ENCODE measurements around the gene CAMK2N2. TPM values are rescaled to one million over a fixed set of nuclear protein-coding genes. Genes with fewer than 3 reads are reported as not detected.

Gene CAMK2N2
- under 1 TPM; 0.24 to 0.35 TPM for total RNA-seq

DNA sequence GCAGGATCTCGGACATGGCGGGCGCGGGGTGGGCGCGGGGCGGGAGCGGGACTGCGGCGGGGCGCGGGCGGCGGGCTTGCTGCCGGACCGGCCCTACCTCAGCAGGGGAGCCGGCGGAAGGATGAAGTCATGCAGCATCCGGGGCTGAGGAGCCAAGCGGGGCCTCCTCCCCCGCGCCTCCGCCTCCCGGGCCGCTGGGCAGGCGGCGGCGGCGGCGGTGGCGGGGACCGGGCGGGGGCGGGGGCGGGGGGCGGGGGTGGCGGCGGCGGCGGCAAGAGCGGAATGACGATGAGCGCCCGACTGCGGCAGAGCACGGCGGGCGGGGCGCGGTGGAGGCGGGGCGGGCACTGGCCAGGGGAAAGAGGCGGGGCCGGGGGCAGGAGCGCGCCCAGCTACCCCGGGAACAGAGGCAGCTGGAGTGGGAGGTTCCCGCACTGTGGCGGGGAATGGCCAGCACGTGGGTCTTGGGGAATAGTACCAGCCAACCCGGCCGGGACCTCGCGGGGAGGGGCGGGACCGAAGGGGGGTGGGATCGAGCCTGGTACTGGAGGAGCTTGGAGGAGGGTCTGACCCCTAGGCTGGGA is at the start of gene CAMK2N2:
Gene CAMK2N2 (minus strand): TSS at position 284 of the 584 bp plus-strand sequence. CDS start 268 bp downstream, at position 16.
- Mint-ChIP-seq H3K4me1 (ENCODE audit: low read depth) (peaks cover 21% of the 10 kb centered on the region), H3K4me3 (peak within 1 kb of the TSS; percentile 80 to 90), H3K27me3 (ENCODE audit: low read depth) (peaks cover 37% of the 10 kb centered on the region), H3K27ac (no peak within 1 kb of the TSS), H3K9me3 (no peaks in the 10 kb centered on the region), H3K36me3 (ENCODE audit: insufficient read depth in 2 of 2) (peaks cover 2 to 6% of the 10 kb centered on the region in 2 donors)
- DNase-seq = peak; percentile 69 to 70
- ATAC-seq (replicated peaks in 1 of 2) = peak; percentile 72 to 78

GRCh38 chr3:184308744-184309143 is 47.4 kb upstream of the CAMK2N2 start:
- Mint-ChIP-seq H3K4me3 (no peak overlapping the region), H3K36me3 (ENCODE audit: insufficient read depth in 2 of 2) (peaks cover 2 to 27% of the 10 kb centered on the region in 2 donors)
- ATAC-seq (replicated peaks in 1 of 2) = no peak

DNA sequence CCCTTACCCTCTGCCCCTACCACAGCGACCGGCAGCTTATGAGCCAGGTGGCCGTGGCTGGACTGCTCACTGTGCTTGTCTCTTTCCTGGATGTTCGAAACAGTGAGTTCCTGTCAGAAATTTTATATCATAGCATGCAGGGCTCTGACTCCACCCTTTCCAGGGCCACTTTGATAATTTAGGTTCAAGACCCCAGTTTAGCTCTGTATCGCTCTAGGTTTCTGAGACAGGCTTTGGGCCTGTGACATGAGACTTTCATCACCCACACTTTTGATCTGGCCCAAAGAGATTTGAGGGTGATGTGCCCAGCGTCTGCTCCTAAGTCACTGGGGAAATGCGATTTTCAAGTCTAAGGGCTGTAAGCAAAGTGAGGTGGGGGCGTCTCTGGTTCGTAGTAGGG is 46.6 kb upstream of the CAMK2N2 start:
- no peak overlapping the region for H3K4me3 Mint-ChIP-seq
- ATAC-seq (replicated peaks in 1 of 2) (no peak), DNase-seq (no peak)
- peaks cover 2 to 27% of the 10 kb centered on the region in 2 donors for H3K36me3 Mint-ChIP-seq (ENCODE audit: insufficient read depth in 2 of 2)
- H3K27ac Mint-ChIP-seq = no peak overlapping the region
- H3K27me3 Mint-ChIP-seq (ENCODE audit: low read depth) = no peaks in the 10 kb centered on the region
- H3K9me3 Mint-ChIP-seq = no peaks in the 10 kb centered on the region
- no peaks in the 10 kb centered on the region for H3K4me1 Mint-ChIP-seq (ENCODE audit: low read depth)

More at GRCh38 chr3:184308744-184309143, 47.4 kb upstream of the CAMK2N2 start:
- no peak for DNase-seq
- Mint-ChIP-seq H3K27ac (no peak overlapping the region), H3K27me3 (ENCODE audit: low read depth) (no peaks in the 10 kb centered on the region), H3K9me3 (no peaks in the 10 kb centered on the region), H3K4me1 (ENCODE audit: low read depth) (peaks cover under 1% of the 10 kb centered on the region)

- ATAC-seq (replicated peaks in 1 of 2) (no peak), DNase-seq (no peak)
- H3K27ac Mint-ChIP-seq = no peak overlapping the region
- H3K4me3 Mint-ChIP-seq = no peak overlapping the region
- H3K9me3 Mint-ChIP-seq = no peaks in the 10 kb centered on the region
- no peaks in the 10 kb centered on the region for H3K27me3 Mint-ChIP-seq (ENCODE audit: low read depth)
- H3K36me3 Mint-ChIP-seq (ENCODE audit: insufficient read depth in 2 of 2) = peaks cover 5 to 34% of the 10 kb centered on the region in 2 donors
- H3K4me1 Mint-ChIP-seq (ENCODE audit: low read depth) = peaks cover 4% of the 10 kb centered on the region
Observed at GRCh38 chr3:184306341-184306972, 45.1 kb upstream of the CAMK2N2 start.

GRCh38 chr3:184305577-184305976 is 44.2 kb upstream of the CAMK2N2 start:
- Mint-ChIP-seq H3K4me1 (ENCODE audit: low read depth) (peaks cover 13% of the 10 kb centered on the region), H3K4me3 (no peak overlapping the region), H3K27me3 (ENCODE audit: low read depth) (no peaks in the 10 kb centered on the region), H3K9me3 (no peaks in the 10 kb centered on the region), H3K27ac (no peak overlapping the region), H3K36me3 (ENCODE audit: insufficient read depth in 2 of 2) (peaks cover 5 to 37% of the 10 kb centered on the region in 2 donors)
- DNase-seq (no peak), ATAC-seq (replicated peaks in 1 of 2) (peak in 1 of 2 donors; percentile 58)

DNA sequence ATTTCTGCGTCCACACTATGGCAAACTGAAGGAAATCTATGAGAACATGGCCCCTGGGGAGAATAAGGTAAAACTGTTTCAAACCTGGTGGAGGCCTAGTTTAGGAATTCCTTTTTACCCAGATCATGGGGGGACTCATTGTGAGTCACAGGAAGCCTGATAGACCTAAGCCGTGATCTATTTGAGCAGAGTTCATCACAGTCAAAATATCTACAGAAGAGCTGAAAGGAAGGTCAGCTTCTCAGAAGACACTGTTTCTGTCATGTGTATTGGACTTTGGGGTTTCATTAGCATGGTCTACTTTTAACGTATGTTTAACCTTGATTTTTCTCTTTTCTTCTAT is 39.0 kb upstream of the CAMK2N2 start:
- Mint-ChIP-seq H3K27ac (peak overlapping the region; percentile 94), H3K27me3 (ENCODE audit: low read depth) (no peaks in the 10 kb centered on the region), H3K36me3 (ENCODE audit: insufficient read depth in 2 of 2) (peaks cover 10 to 14% of the 10 kb centered on the region in 2 donors), H3K4me3 (peak overlapping the region; percentile 86 to 93), H3K4me1 (ENCODE audit: low read depth) (peaks cover 32% of the 10 kb centered on the region), H3K9me3 (no peaks in the 10 kb centered on the region)
- no peak for DNase-seq
- ATAC-seq (replicated peaks in 1 of 2) = no peak

DNA sequence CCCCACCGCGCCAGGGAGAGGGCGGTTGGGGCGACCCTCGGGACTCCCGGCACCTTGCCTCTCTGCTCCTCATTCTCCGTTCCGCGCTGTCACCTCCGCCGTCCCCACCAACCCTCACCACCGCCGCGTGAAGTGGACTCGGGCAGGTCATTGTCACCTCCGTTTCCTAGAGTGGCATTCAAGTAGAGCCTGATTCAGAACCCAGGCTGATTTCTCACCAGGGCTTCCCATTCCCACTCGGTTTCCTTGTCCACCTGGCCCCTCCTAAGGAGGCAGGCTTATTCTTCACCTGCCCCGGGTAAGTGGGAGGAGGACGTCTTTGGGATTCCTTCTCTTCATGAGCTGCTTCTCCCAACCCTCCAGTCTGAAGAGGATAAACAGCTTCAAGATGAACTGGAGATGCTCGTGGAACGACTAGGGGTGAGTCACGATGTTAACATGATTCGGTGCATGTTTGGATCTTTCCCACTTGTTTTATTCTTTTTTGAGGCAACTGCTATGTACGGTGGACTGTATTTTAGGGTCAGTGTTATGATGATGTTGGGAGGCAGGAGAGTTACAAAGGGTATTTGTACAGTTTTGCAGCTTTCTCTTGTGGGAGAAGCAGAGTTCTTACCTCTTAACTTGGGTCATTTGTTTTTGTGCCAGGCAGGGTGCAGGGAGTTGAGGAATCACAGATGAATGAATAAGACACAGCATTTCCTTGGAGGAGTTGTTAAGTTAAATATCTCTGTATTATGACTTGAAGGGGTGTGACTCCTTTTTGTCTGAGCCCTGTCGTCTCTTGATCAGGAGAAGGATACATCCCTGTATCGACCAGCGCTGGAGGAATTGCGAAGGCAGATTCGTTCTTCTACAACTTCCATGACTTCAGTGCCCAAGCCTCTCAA is 38.4 kb upstream of the CAMK2N2 start:
- H3K4me3 Mint-ChIP-seq = peak overlapping the region; percentile 86 to 93
- no peaks in the 10 kb centered on the region for H3K27me3 Mint-ChIP-seq (ENCODE audit: low read depth)
- DNase-seq (no peak), ATAC-seq (replicated peaks in 1 of 2) (no peak)
- H3K36me3 Mint-ChIP-seq (ENCODE audit: insufficient read depth in 2 of 2) = peaks cover 10 to 14% of the 10 kb centered on the region in 2 donors
- H3K4me1 Mint-ChIP-seq (ENCODE audit: low read depth) = peaks cover 32% of the 10 kb centered on the region
- H3K9me3 Mint-ChIP-seq = no peaks in the 10 kb centered on the region
- H3K27ac Mint-ChIP-seq = peak overlapping the region; percentile 94

GRCh38 chr3:184298759-184299487 is 37.6 kb upstream of the CAMK2N2 start, which contains the start of gene PSMD2:
PSMD2 (plus strand) TSS chr3:184299241; CDS start chr3:184299267, 26 bp downstream.
- peak; percentile 98 to 99 for DNase-seq
- no peaks in the 10 kb centered on the region for H3K27me3 Mint-ChIP-seq (ENCODE audit: low read depth)
- H3K4me1 Mint-ChIP-seq (ENCODE audit: low read depth) = peaks cover 32% of the 10 kb centered on the region
- peak; percentile 95 for ATAC-seq (replicated peaks in 1 of 2)
- peak within 1 kb of the TSS; percentile 94 for H3K27ac Mint-ChIP-seq
- peaks cover 9 to 10% of the 10 kb centered on the region in 2 donors for H3K36me3 Mint-ChIP-seq (ENCODE audit: insufficient read depth in 2 of 2)
- peak within 1 kb of the TSS; percentile 86 to 93 for H3K4me3 Mint-ChIP-seq
- H3K9me3 Mint-ChIP-seq = no peaks in the 10 kb centered on the region

DNA sequence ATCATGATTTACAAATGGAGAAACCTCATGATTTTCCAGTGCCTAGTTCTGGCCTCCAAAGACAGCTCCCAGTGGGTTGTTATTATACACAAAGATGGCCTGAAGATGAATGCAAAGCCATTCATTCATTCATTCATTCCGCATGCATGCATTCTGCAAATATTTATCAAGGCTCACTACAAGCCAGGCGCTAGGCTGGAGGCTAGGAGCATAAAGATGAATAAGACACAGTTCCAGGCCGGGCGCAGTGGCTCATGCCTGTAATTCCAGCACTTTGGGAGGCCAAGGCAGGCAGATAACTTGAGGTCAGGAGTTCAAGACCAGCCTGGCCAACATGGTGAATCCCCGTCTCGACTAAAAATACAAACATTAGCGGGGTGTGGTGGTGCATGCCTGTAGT is 35.3 kb upstream of the CAMK2N2 start:
- H3K9me3 Mint-ChIP-seq = no peaks in the 10 kb centered on the region

GRCh38 chr3:184295771-184296170 is 34.4 kb upstream of the CAMK2N2 start:
- Mint-ChIP-seq H3K36me3 (ENCODE audit: insufficient read depth in 2 of 2) (peaks cover under 1 to 5% of the 10 kb centered on the region in 2 donors), H3K4me3 (no peak overlapping the region), H3K27me3 (ENCODE audit: low read depth) (no peaks in the 10 kb centered on the region), H3K4me1 (ENCODE audit: low read depth) (peaks cover 21% of the 10 kb centered on the region), H3K9me3 (no peaks in the 10 kb centered on the region), H3K27ac (no peak overlapping the region)
- no peak for ATAC-seq (replicated peaks in 1 of 2)
- no peak for DNase-seq

More for the DNA sequence above, 35.3 kb upstream of the CAMK2N2 start:
- ATAC-seq (replicated peaks in 1 of 2) = no peak
- no peak overlapping the region for H3K4me3 Mint-ChIP-seq
- no peak overlapping the region for H3K27ac Mint-ChIP-seq
- no peaks in the 10 kb centered on the region for H3K27me3 Mint-ChIP-seq (ENCODE audit: low read depth)
- no peak for DNase-seq
- peaks cover 5% of the 10 kb centered on the region in 2 donors for H3K36me3 Mint-ChIP-seq (ENCODE audit: insufficient read depth in 2 of 2)
- peaks cover 29% of the 10 kb centered on the region for H3K4me1 Mint-ChIP-seq (ENCODE audit: low read depth)

GRCh38 chr3:184291738-184292445 is 30.5 kb upstream of the CAMK2N2 start:
- Mint-ChIP-seq H3K27me3 (ENCODE audit: low read depth) (peaks cover 4% of the 10 kb centered on the region), H3K4me1 (ENCODE audit: low read depth) (no peaks in the 10 kb centered on the region), H3K36me3 (ENCODE audit: insufficient read depth in 2 of 2) (no peaks in the 10 kb centered on the region), H3K4me3 (no peak overlapping the region), H3K27ac (no peak overlapping the region), H3K9me3 (no peaks in the 10 kb centered on the region)
- no peak for DNase-seq
- ATAC-seq (replicated peaks in 1 of 2) = no peak

- no peaks in the 10 kb centered on the region for H3K36me3 Mint-ChIP-seq (ENCODE audit: insufficient read depth in 2 of 2)
- DNase-seq (no peak), ATAC-seq (replicated peaks in 1 of 2) (no peak)
- peaks cover 9% of the 10 kb centered on the region for H3K27me3 Mint-ChIP-seq (ENCODE audit: low read depth)
- H3K9me3 Mint-ChIP-seq = no peaks in the 10 kb centered on the region
- H3K27ac Mint-ChIP-seq = no peak overlapping the region
- H3K4me3 Mint-ChIP-seq = no peak overlapping the region
- H3K4me1 Mint-ChIP-seq (ENCODE audit: low read depth) = no peaks in the 10 kb centered on the region
Observed at GRCh38 chr3:184291044-184291737, 29.8 kb upstream of the CAMK2N2 start.
